IMR-90 (cell line): ENCODE measurements around the gene DUS2. TPM values are rescaled to one million over a fixed set of nuclear protein-coding genes. Genes with fewer than 3 reads are reported as not detected.

ENCODE experiments used
- ATAC-seq: fragments of 200-7000 bp; cut with Tn5 transposase; 2 replicates; pipeline ENCODE4 v1.9.1; 2020; ENCODE audit warnings: low read depth, mild to moderate bottlenecking, moderate library complexity
- BruUV-seq: library from RNA; stranded (reverse); fragments of 400-500 nt; replicated peaks from 2 replicates; lab custom pipeline; 2021; lab: Mats Ljungman, UMichigan
- CTCF ChIA-PET: fragments of 300-600 bp; formaldehyde crosslinking; extraction: SDS; loops from one replicate; lab custom pipeline; 2021; ENCODE audit warnings: antibody characterized with exemption; lab: Yijun Ruan, JAX
- POLR2A ChIA-PET: fragments of 300-600 bp; sonication (Branson Sonifier 250); formaldehyde crosslinking; loops from one replicate; lab custom pipeline; 2022; ENCODE audit warnings: antibody characterized with exemption; ENCODE audit not compliant: unreplicated experiment; lab: Charles Lee
- DNase-seq: peaks from one replicate; pipeline ENCODE4 v3.0.0; 2013
- H2AFZ ChIP-seq: replicated peaks from 2 replicates; pipeline ENCODE3; 2013; ENCODE audit warnings: low read length, mild to moderate bottlenecking; ENCODE audit not compliant: poor library complexity
- H2AK5ac ChIP-seq: 2 replicates; pipeline ENCODE4 v1.6.1; 2013; ENCODE audit warnings: low read depth, low read length, inconsistent platforms
- H2AK9ac ChIP-seq: replicated peaks from 2 replicates; pipeline ENCODE3; 2013; ENCODE audit warnings: mild to moderate bottlenecking, low read depth, low read length, moderate library complexity; ENCODE audit not compliant: poor library complexity
- H2BK120ac ChIP-seq: 2 replicates; pipeline ENCODE4 v1.6.1; 2013; ENCODE audit warnings: low read depth, low read length, inconsistent platforms
- H2BK15ac ChIP-seq: 3 replicates; pipeline ENCODE4 v1.6.1; 2013; ENCODE audit warnings: low read depth, low read length, inconsistent platforms
- H2BK20ac ChIP-seq: 2 replicates; pipeline ENCODE4 v1.6.1; 2013; ENCODE audit warnings: low read depth, mild to moderate bottlenecking, inconsistent platforms, low read length, moderate library complexity
- H2BK5ac ChIP-seq: 2 replicates; pipeline ENCODE4 v1.6.1; 2013; ENCODE audit warnings: mild to moderate bottlenecking, low read depth, low read length, inconsistent platforms; ENCODE audit not compliant: poor library complexity, severe bottlenecking
- H3K14ac ChIP-seq: replicated peaks from 2 replicates; pipeline ENCODE4 v1.6.1; 2013; ENCODE audit warnings: low read depth, low read length, inconsistent platforms
- H3K18ac ChIP-seq: 2 replicates; pipeline ENCODE4 v1.6.1; 2013; ENCODE audit warnings: low read depth, low read length, control low read depth
- H3K23ac ChIP-seq: 2 replicates; pipeline ENCODE4 v1.6.1; 2013; ENCODE audit warnings: low read depth, low read length, inconsistent platforms
- H3K27ac ChIP-seq: 2 replicates; pipeline ENCODE4 v1.5.1; 2013; ENCODE audit warnings: mild to moderate bottlenecking, control low read depth, low read length; ENCODE audit not compliant: insufficient read depth
- H3K27me3 ChIP-seq: 2 replicates; pipeline ENCODE4 v1.6.1; 2013; ENCODE audit warnings: low read length; ENCODE audit not compliant: control insufficient read depth, insufficient read depth
- H3K36me3 ChIP-seq: 2 replicates; pipeline ENCODE4 v1.6.1; 2013; ENCODE audit warnings: low read length, mixed read lengths; ENCODE audit not compliant: control insufficient read depth, insufficient read depth
- H3K4ac ChIP-seq: 2 replicates; pipeline ENCODE4 v1.6.1; 2013; ENCODE audit warnings: low read depth, low read length, inconsistent platforms
- H3K4me1 ChIP-seq: 2 replicates; pipeline ENCODE4 v1.6.1; 2013; ENCODE audit warnings: low read length, mixed read lengths; ENCODE audit not compliant: control insufficient read depth, insufficient read depth
- H3K4me2 ChIP-seq: 2 replicates; pipeline ENCODE4 v1.6.1; 2013; ENCODE audit warnings: low read depth, mild to moderate bottlenecking, control low read depth, low read length, moderate library complexity
- H3K4me3 ChIP-seq: 2 replicates; pipeline ENCODE4 v1.5.1; 2013; ENCODE audit warnings: low read depth, mild to moderate bottlenecking, control low read depth, low read length, moderate library complexity; ENCODE audit not compliant: insufficient read depth
- H3K56ac ChIP-seq: 2 replicates; pipeline ENCODE4 v1.6.1; 2013; ENCODE audit warnings: low read length, inconsistent platforms; ENCODE audit not compliant: insufficient read depth; ENCODE audit errors: extremely low read depth
- H3K79me1 ChIP-seq, 2 experiments: 2 replicates each; pipeline ENCODE4 v1.6.1; 2013; ENCODE audit warnings: low read length in 2 of 2, inconsistent platforms in 1 of 2, low read depth in 1 of 2
- H3K9ac ChIP-seq: 2 replicates; pipeline ENCODE4 v1.6.1; 2013; ENCODE audit warnings: low read depth, low read length, control low read depth
- H3K9me1 ChIP-seq: 2 replicates; pipeline ENCODE4 v1.6.1; 2013; ENCODE audit warnings: low read length, inconsistent platforms; ENCODE audit not compliant: insufficient read depth
- H3K9me3 ChIP-seq: 2 replicates; pipeline ENCODE4 v1.6.1; 2013; ENCODE audit warnings: low read length; ENCODE audit not compliant: control insufficient read depth, insufficient read depth
- H4K20me1 ChIP-seq: 2 replicates; pipeline ENCODE4 v1.6.1; 2013; ENCODE audit warnings: low read length, inconsistent platforms; ENCODE audit not compliant: insufficient read depth
- H4K5ac ChIP-seq: 2 replicates; pipeline ENCODE4 v1.6.1; 2013; ENCODE audit warnings: mild to moderate bottlenecking, low read depth, low read length, control low read depth
- H4K8ac ChIP-seq, 2 experiments: 2 replicates each; pipeline ENCODE4 v1.6.1; 2013; ENCODE audit warnings: low read depth in 2 of 2, low read length in 2 of 2, control low read depth in 1 of 2, inconsistent platforms in 1 of 2
- H4K91ac ChIP-seq: 2 replicates; pipeline ENCODE4 v1.6.1; 2013; ENCODE audit warnings: low read depth, low read length, inconsistent platforms; ENCODE audit not compliant: insufficient read depth
- BHLHE40 ChIP-seq: fragments of 150-350 bp; IDR thresholded peaks from 2 replicates; pipeline ENCODE4 v1.6.1; 2016; ENCODE audit warnings: mild to moderate bottlenecking, low read depth, low read length
- CEBPB ChIP-seq: IDR thresholded peaks from 2 replicates; pipeline ENCODE4 v1.6.1; 2012; ENCODE audit warnings: low read depth, low read length, improper control_type of control experiment
- CHD1 ChIP-seq: IDR thresholded peaks from 2 replicates; pipeline ENCODE4 v1.6.1; 2012; ENCODE audit warnings: low read depth, low read length, improper control_type of control experiment
- ELK1 ChIP-seq: fragments of 150-350 bp; IDR thresholded peaks from 2 replicates; pipeline ENCODE4 v1.6.1; 2016; ENCODE audit warnings: low read depth, mild to moderate bottlenecking, low read length, moderate library complexity, borderline replicate concordance
- MAFK ChIP-seq: IDR thresholded peaks from 2 replicates; pipeline ENCODE4 v1.6.1; 2012; ENCODE audit warnings: low read depth, low read length, improper control_type of control experiment
- MAZ ChIP-seq: IDR thresholded peaks from 2 replicates; pipeline ENCODE4 v1.6.1; 2012; ENCODE audit warnings: low read depth, mild to moderate bottlenecking, low read length, improper control_type of control experiment, moderate library complexity, borderline replicate concordance
- MXI1 ChIP-seq: IDR thresholded peaks from 2 replicates; pipeline ENCODE4 v1.6.1; 2012; ENCODE audit warnings: low read depth, mild to moderate bottlenecking, low read length, moderate library complexity, borderline replicate concordance
- NFE2L2 ChIP-seq: fragments of 150-350 bp; IDR thresholded peaks from 2 replicates; pipeline ENCODE4 v1.6.1; 2016; ENCODE audit warnings: low read depth, mild to moderate bottlenecking, low read length
- RAD21 ChIP-seq: IDR thresholded peaks from 2 replicates; pipeline ENCODE4 v1.6.1; 2012; ENCODE audit warnings: low read length, improper control_type of control experiment
- RCOR1 ChIP-seq: IDR thresholded peaks from 2 replicates; pipeline ENCODE4 v1.6.1; 2012; ENCODE audit warnings: mild to moderate bottlenecking, low read length, improper control_type of control experiment; ENCODE audit not compliant: insufficient replicate concordance
- SMC3 ChIP-seq: fragments of 150-350 bp; IDR thresholded peaks from 2 replicates; pipeline ENCODE4 v1.6.1; 2016; ENCODE audit warnings: low read depth, mild to moderate bottlenecking, antibody characterized with exemption, low read length, moderate library complexity
- WGBS, 2 experiments: methylation state at CpG; one replicate each; pipeline versions ENCODE4 v1.1.5 to v1.1.7; 2013; ENCODE audit warnings: missing lambda C conversion rate in 2 of 2; ENCODE audit not compliant: insufficient read length in 1 of 2; ENCODE audit errors: extremely low coverage in 2 of 2; 5-methylcytosine and 5-hydroxymethylcytosine counted together
- dilution Hi-C: fragments of 300-500 bp; cut with HindIII; formaldehyde crosslinking; loops from one replicate; pipeline ENCODE4 v1.14.3; 2018; ENCODE audit warnings: low sequenced_read_pairs; ENCODE audit not compliant: unreplicated experiment
- in situ Hi-C: fragments of 300-500 bp; cut with MboI; formaldehyde crosslinking; loops from 3 replicates; pipeline ENCODE4 v1.14.3; 2019; ENCODE audit warnings: low sequenced_read_pairs, inconsistent platforms, mixed read lengths
- intact Hi-C: fragments of 100-400 bp; cut with micrococcal nuclease; formaldehyde crosslinking; loops from 2 replicates; pipeline ENCODE4 v1.10.0; 2022
- polyA plus RNA-seq, 3 experiments: library from polyadenylated mRNA; depleted of rRNA; stranded (reverse); fragments of >200 nt; gene quantifications; 2 replicates each; pipeline ENCODE4 v1.2.3, GENCODE V29; 2012; ENCODE audit warnings: low replicate concordance in 1 of 3
- total RNA-seq: library from RNA; depleted of rRNA; stranded (reverse); fragments of >200 nt; gene quantifications from 2 replicates; pipeline ENCODE4 v1.2.3, GENCODE V29; 2012
- TF ChIP-seq, protein P1 (sequence below): conservative IDR thresholded peaks from 2 replicates; pipeline ENCODE4 v1.5.1; 2012; ENCODE audit warnings: mild to moderate bottlenecking, low read depth, low read length, improper control_type of control experiment
- TF ChIP-seq, protein P2 (sequence below): fragments of 150-350 bp; IDR thresholded peaks from 2 replicates; pipeline ENCODE4 v1.6.1; 2017; ENCODE audit warnings: mild to moderate bottlenecking, antibody characterized with exemption, low read length, low read depth

The DUS2 gene
- total and polyA plus RNA-seq, 2 of the 4 experiments (the other 2 are of a cell fraction): 15.8 to 30.5 TPM

DNA sequence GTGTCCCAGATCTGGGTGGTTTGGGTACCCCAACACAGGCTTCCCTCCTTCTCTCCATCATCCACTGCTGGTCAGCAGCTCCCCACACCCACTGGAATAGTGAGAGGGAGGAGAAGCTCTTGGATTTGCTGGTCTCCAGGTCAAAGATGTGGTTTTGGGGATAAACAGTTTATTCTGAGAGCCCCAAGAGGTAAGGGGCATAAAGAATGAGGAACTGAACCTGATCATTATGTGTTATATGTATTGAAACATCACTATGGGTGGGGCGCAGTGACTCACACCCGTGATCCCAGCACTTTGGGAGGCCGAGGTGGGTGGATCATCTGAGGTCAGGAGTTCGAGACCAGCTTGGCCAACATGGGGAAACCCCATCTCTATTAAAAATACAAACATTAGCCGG, 27.7 kb upstream of the DUS2 start:
- no peak for DNase-seq
- Histone ChIP-seq H3K4me3 (no peak overlapping the region), H3K9ac (no peak overlapping the region), H2BK15ac (no peak overlapping the region), H3K79me1 (no peaks in the 10 kb centered on the region), H3K36me3 (no peaks in the 10 kb centered on the region), H2AFZ (no peak overlapping the region), H2AK5ac (no peak overlapping the region), H3K27me3 (no peaks in the 10 kb centered on the region), H3K9me1 (peaks cover 11% of the 10 kb centered on the region), H4K20me1 (no peaks in the 10 kb centered on the region; the same call in 1 of the 2 replicates), H2BK120ac (no peak overlapping the region), H3K23ac (no peak overlapping the region), H4K5ac (no peak overlapping the region), H4K91ac (no peak overlapping the region), H3K4me2 (no peak overlapping the region), H2AK9ac (peak overlapping the region; percentile 44), H3K27ac (no peak overlapping the region), H2BK5ac (no peak overlapping the region), H3K14ac (no peak overlapping the region; the same call in 1 of the 2 replicates), H3K4me1 (peaks cover 9% of the 10 kb centered on the region), H4K8ac (no peak overlapping the region), H3K4ac (no peak overlapping the region), H3K9me3 (no peaks in the 10 kb centered on the region), H2BK20ac (no peak overlapping the region), H3K18ac (no peak overlapping the region), H3K56ac (no peak overlapping the region)
- CTCF ChIA-PET: no interaction called here
- in situ Hi-C loops: no loop called here
- dilution Hi-C loops: no loop called here
- intact Hi-C loops: no loop called here
- BruUV-seq: no TSS peak
- ATAC-seq: no peak
- POLR2A ChIA-PET: no interaction called here
- WGBS, 2 experiments: 50% methylated on average over 2 of the region's 5 CpGs; no CpG with 5 or more reads in 1 of the 2 experiments
- TF ChIP-seq CEBPB (no peak), MXI1 (no peak), ELK1 (no peak), MAFK (no peak), RAD21 (no peak), RCOR1 (no peak), SMC3 (no peak), NFE2L2 (no peak), MAZ (no peak), BHLHE40 (no peak), CHD1 (no peak)
- TF ChIP-seq, protein P1, sequence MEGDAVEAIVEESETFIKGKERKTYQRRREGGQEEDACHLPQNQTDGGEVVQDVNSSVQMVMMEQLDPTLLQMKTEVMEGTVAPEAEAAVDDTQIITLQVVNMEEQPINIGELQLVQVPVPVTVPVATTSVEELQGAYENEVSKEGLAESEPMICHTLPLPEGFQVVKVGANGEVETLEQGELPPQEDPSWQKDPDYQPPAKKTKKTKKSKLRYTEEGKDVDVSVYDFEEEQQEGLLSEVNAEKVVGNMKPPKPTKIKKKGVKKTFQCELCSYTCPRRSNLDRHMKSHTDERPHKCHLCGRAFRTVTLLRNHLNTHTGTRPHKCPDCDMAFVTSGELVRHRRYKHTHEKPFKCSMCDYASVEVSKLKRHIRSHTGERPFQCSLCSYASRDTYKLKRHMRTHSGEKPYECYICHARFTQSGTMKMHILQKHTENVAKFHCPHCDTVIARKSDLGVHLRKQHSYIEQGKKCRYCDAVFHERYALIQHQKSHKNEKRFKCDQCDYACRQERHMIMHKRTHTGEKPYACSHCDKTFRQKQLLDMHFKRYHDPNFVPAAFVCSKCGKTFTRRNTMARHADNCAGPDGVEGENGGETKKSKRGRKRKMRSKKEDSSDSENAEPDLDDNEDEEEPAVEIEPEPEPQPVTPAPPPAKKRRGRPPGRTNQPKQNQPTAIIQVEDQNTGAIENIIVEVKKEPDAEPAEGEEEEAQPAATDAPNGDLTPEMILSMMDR: no peak
- TF ChIP-seq, protein P2, sequence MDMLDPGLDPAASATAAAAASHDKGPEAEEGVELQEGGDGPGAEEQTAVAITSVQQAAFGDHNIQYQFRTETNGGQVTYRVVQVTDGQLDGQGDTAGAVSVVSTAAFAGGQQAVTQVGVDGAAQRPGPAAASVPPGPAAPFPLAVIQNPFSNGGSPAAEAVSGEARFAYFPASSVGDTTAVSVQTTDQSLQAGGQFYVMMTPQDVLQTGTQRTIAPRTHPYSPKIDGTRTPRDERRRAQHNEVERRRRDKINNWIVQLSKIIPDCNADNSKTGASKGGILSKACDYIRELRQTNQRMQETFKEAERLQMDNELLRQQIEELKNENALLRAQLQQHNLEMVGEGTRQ: no peak
